Pancreas (tissue), 10 donors: ENCODE measurements around the gene COL5A1. TPM values are rescaled to one million over a fixed set of nuclear protein-coding genes. Genes with fewer than 3 reads are reported as not detected.
"Not testable (repeated sequence)": the region's sequence is repeated elsewhere in the genome, so short reads cannot be mapped to it uniquely, and the experiment has no call there.

Experiments used
- ATAC-seq, 4 donors: fragments of 200-7000 bp; cut with Tn5 transposase; one replicate each; pipeline versions ENCODE4 v1.8.0 to v1.9.1; 2020; ENCODE audit warnings: mild to moderate bottlenecking in 4 of 4, moderate library complexity in 4 of 4
- DNase-seq, 6 donors: peaks; one replicate each; pipeline ENCODE4 v3.0.0-alpha.2; 2020
- FAIRE-seq: peaks from 2 replicates; lab custom pipeline; 2012; peaks lifted over from hg19 to GRCh38; lab: Jason Lieb, UNC
- H3K27ac ChIP-seq, 4 donors: fragments of 200-600 bp; sonication (generic); 1 replicate in 3 of 4; 2 replicates in 1 of 4; pipeline versions ENCODE4 v1.5.0 to v1.8.0; 2020
- H3K27me3 ChIP-seq, 4 donors: fragments of 200-600 bp; one replicate each; pipeline ENCODE4 v1.8.0; 2021
- H3K36me3 ChIP-seq, 3 donors: fragments of 200-600 bp; sonication (generic) in 1 of 3; one replicate each; pipeline versions ENCODE4 v1.5.0 to v1.8.0; 2020 to 2021
- H3K4me1 ChIP-seq, 3 donors: fragments of 200-600 bp; one replicate each; pipeline ENCODE4 v1.8.0; 2021
- H3K4me3 ChIP-seq, 4 donors: fragments of 200-600 bp; sonication (generic) in 2 of 4; one replicate each; pipeline versions ENCODE4 v1.5.0 to v1.8.0; 2020 to 2021
- H3K9me3 ChIP-seq, 4 donors: fragments of 200-600 bp; one replicate each; pipeline ENCODE4 v1.8.0; 2021
- CTCF ChIP-seq, 4 donors: fragments of 200-600 bp; sonication (generic) in 3 of 4; IDR thresholded peaks; one replicate each; pipeline versions ENCODE4 v1.5.0 to v1.8.0; 2021; ENCODE audit warnings: antibody characterized with exemption in 4 of 4
- WGBS, 2 donors: extraction: QIAGEN DNeasy Blood & Tissue Kit; methylation state at CpG; one replicate each; pipeline ENCODE4 v1.1.7; 2013; 5-methylcytosine and 5-hydroxymethylcytosine counted together
- intact Hi-C, 3 donors: fragments of 100-400 bp; cut with DNase I; formaldehyde crosslinking; loops; one replicate each; pipeline versions ENCODE4 v1.11.1 to v1.14.2; 2022
- polyA plus RNA-seq, 2 donors: library from polyadenylated mRNA; stranded (reverse); fragments of 200-250 nt; gene quantifications; one replicate each; pipeline ENCODE4 v1.2.3, GENCODE V29; 2013
- total RNA-seq, 6 donors: library from RNA; stranded (reverse); fragmentation: NEBNext Ultra II Directional in 4 of 6; extraction: Animal tissue kit (Norgen Biotek cat#: 25700) in 4 of 6; gene quantifications; one replicate each; pipeline versions ENCODE4 v1.2.1 to v1.2.4, GENCODE V29; 2021 to 2023
- donor health status: healthy with polysubstance abuse.
- donor health status: DM: no; HTN: no; CAD: no; lungs with moderate emphysema.
- donor health status: DM: no; HTN: no; CAD: no.
- donor health status: control.
- donor health status: control.
- donor health status: Bipolar disorder and iron deficiency.
- donor health status: DM: yes; HTN: yes; CAD: no.
- donor health status: DM: no; HTN: no; CAD: no.
- donor health status: DM: no; HTN: no; CAD: no.
- donor health status: DM: yes; HTN: yes; CAD: no.

The COL5A1 gene
- total and polyA plus RNA-seq, 8 donors, result 1.2 to 62.8 (median 3.5) TPM

- intact Hi-C loops, result no loop called here
Observed at GRCh38 chr9:134666831-134667230, 25.2 kb downstream of the COL5A1 start.

GRCh38 chr9:134668977-134669376 lies 27.4 kb downstream of the COL5A1 start:
- FAIRE-seq, intact Hi-C loops, H3K4me3 ChIP-seq, H3K4me1 ChIP-seq, H3K27me3 ChIP-seq, ATAC-seq, H3K27ac ChIP-seq, DNase-seq, H3K36me3 ChIP-seq, H3K9me3 ChIP-seq: not testable (repeated sequence)

More at GRCh38 chr9:134666831-134667230, 25.2 kb downstream of the COL5A1 start:
- 53 to 75% methylated on average over 7 of the region's 7 CpGs for WGBS, 2 donors
- FAIRE-seq, result no peak
- no peak for TF ChIP-seq CTCF (IDR thresholded peaks at IDR 0.05)
- Histone ChIP-seq H3K27ac (no peak overlapping the region), H3K4me1 (no peaks in the 10 kb centered on the region), H3K27me3 (no peaks in the 10 kb centered on the region), H3K9me3 (no peaks in the 10 kb centered on the region), H3K36me3 (no peaks in the 10 kb centered on the region), H3K4me3 (no peak overlapping the region)
- no peak for DNase-seq
- ATAC-seq, result no peak

GRCh38 chr9:134669399-134669955 lies 27.9 kb downstream of the COL5A1 start:
- H3K27ac ChIP-seq, result no peak overlapping the region
- H3K4me3 ChIP-seq, result no peak overlapping the region
- no peaks in the 10 kb centered on the region for H3K36me3 ChIP-seq
- intact Hi-C loops, result no loop called here
- FAIRE-seq (no peak), DNase-seq (no peak), ATAC-seq (no peak)
- TF ChIP-seq CTCF (IDR thresholded peaks at IDR 0.05), result no peak
- H3K9me3 ChIP-seq, result no peaks in the 10 kb centered on the region
- no peaks in the 10 kb centered on the region for H3K27me3 ChIP-seq
- 66 to 67% methylated on average over 9 of the region's 9 CpGs for WGBS, 2 donors
- no peaks in the 10 kb centered on the region for H3K4me1 ChIP-seq

GRCh38 chr9:134670042-134670525 lies 28.5 kb downstream of the COL5A1 start:
- intact Hi-C loops, result no loop called here
- no peaks in the 10 kb centered on the region for H3K36me3 ChIP-seq
- H3K9me3 ChIP-seq, result no peaks in the 10 kb centered on the region
- no peaks in the 10 kb centered on the region for H3K4me1 ChIP-seq
- FAIRE-seq (no peak), DNase-seq (no peak), ATAC-seq (no peak)
- H3K4me3 ChIP-seq, result no peak overlapping the region
- no peak for TF ChIP-seq CTCF (IDR thresholded peaks at IDR 0.05)
- WGBS, 2 donors, result 27 to 31% methylated on average over 6 of the region's 6 CpGs
- H3K27ac ChIP-seq, result no peak overlapping the region
- H3K27me3 ChIP-seq, result no peaks in the 10 kb centered on the region

GRCh38 chr9:134670851-134671281 lies 29.3 kb downstream of the COL5A1 start:
- ATAC-seq, result no peak
- H3K27ac ChIP-seq, result no peak overlapping the region

More at GRCh38 chr9:134670851-134671281, 29.3 kb downstream of the COL5A1 start:
- H3K4me3 ChIP-seq, result no peak overlapping the region
- intact Hi-C loops, result no loop called here
- H3K27me3 ChIP-seq, result no peaks in the 10 kb centered on the region
- no peak for TF ChIP-seq CTCF (IDR thresholded peaks at IDR 0.05)
- DNase-seq (peak in 2 of 6 donors; percentile 32 to 34), FAIRE-seq (no peak)
- no peaks in the 10 kb centered on the region for H3K4me1 ChIP-seq
- no peaks in the 10 kb centered on the region for H3K36me3 ChIP-seq
- H3K9me3 ChIP-seq, result no peaks in the 10 kb centered on the region
- WGBS, 2 donors, result 59 to 71% methylated on average over 10 to 11 of the region's 11 CpGs
